Osteocyte (in vitro differentiated cells): Measurements from ENCODE around the gene ZNF778. TPM values are rescaled to one million over a fixed set of nuclear protein-coding genes. Genes with fewer than 3 reads are reported as not detected.

Experiments used
- DNase-seq: peaks from one replicate; pipeline ENCODE4 v3.0.0; 2021; ENCODE audit warnings: mixed read lengths; ENCODE audit not compliant: unreplicated experiment; ENCODE audit errors: extremely low spot score
- H3K27ac Mint-ChIP-seq: one replicate; pipeline ENCODE4 v1.8.0; 2021; ENCODE audit warnings: mild to moderate bottlenecking, mixed read lengths; ENCODE audit not compliant: unreplicated experiment
- H3K27me3 Mint-ChIP-seq: one replicate; pipeline ENCODE4 v1.8.0; 2021; ENCODE audit warnings: mixed read lengths; ENCODE audit not compliant: unreplicated experiment
- H3K36me3 Mint-ChIP-seq: one replicate; pipeline ENCODE4 v1.8.0; 2021; ENCODE audit warnings: mixed read lengths; ENCODE audit not compliant: unreplicated experiment
- H3K4me1 Mint-ChIP-seq: one replicate; pipeline ENCODE4 v1.8.0; 2021; ENCODE audit warnings: mixed read lengths; ENCODE audit not compliant: unreplicated experiment
- H3K4me3 Mint-ChIP-seq: one replicate; pipeline ENCODE4 v1.8.0; 2021; ENCODE audit warnings: mild to moderate bottlenecking, moderate library complexity, mixed read lengths; ENCODE audit not compliant: unreplicated experiment
- H3K9me3 Mint-ChIP-seq: one replicate; pipeline ENCODE4 v1.8.0; 2021; ENCODE audit warnings: mixed read lengths; ENCODE audit not compliant: unreplicated experiment
- total RNA-seq: library from RNA; stranded (reverse); gene quantifications from 2 replicates; pipeline ENCODE4 v1.2.1, GENCODE V29; 2021
- TF ChIP-seq, protein P1 (sequence below): fragments of 200-600 bp; sonication (generic); IDR thresholded peaks from 2 replicates; pipeline ENCODE4 v1.5.0; 2021; ENCODE audit warnings: antibody characterized with exemption, mild to moderate bottlenecking, moderate library complexity

The ZNF778 gene
- total RNA-seq, 1 donor from 2014 or later = 10.5 TPM

DNA sequence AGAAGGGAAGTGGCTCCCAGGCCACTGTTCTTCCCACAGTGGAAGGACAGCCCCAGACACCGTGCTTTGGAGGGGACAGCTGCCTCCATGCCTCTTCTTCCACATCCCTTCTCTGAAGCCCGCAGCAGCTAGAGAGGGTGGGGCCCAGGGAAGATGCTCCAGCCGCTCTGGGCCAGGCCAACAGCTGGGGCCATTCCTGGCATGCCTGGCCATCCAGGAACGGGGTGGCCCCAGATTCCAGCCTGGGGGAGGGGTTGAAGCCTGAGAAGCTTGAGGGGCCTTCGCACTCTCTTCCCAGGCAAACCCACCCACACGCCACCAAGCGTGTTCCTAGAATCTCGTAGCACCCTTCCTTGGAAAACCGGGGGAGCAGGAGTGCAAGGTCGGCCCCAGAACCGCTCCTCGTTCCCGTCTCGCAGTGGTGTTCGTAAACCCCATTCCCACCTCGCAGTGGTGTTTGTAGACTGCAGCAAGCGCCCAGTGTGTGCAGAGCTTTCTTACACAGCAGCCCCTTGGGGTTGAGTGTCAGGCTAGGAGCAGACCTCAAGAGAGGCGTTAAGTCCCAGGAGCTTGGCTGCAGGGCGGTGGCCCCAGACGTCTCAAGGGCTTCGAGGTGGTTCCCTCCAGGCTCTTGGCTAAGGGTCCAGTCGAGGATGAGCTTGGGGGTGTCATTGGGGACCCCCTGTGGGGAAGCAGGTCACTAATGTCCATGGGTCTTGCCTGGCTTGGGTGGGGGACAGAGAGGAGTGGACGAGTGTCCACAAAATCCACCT, 43.3 kb upstream of the ZNF778 start:
- H3K27me3 Mint-ChIP-seq = peaks cover 3% of the 10 kb centered on the region

DNA sequence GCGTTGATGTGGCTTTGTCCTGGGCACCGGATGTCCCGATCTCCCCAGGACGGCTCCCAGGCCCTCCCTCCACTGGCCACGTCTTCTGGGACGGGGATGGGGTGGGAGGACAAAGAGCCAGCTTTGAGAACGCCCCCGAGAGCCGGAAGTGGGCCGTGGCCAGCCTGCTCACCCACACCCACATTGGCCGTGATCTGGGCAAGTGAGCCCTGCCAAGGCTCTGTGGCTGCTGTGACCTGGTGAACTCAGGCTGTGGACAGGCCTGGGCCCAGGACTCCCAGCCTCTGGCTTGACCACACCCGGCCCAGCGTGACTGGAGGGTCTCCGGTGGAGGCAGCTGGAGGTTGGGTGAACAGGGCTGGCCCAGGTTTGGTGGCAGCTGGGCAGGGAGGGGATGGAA, 42.6 kb upstream of the ZNF778 start:
- no peaks in the 10 kb centered on the region for H3K36me3 Mint-ChIP-seq
- H3K9me3 Mint-ChIP-seq = no peaks in the 10 kb centered on the region
- peaks cover 23% of the 10 kb centered on the region for H3K4me1 Mint-ChIP-seq
- TF ChIP-seq, protein P1, sequence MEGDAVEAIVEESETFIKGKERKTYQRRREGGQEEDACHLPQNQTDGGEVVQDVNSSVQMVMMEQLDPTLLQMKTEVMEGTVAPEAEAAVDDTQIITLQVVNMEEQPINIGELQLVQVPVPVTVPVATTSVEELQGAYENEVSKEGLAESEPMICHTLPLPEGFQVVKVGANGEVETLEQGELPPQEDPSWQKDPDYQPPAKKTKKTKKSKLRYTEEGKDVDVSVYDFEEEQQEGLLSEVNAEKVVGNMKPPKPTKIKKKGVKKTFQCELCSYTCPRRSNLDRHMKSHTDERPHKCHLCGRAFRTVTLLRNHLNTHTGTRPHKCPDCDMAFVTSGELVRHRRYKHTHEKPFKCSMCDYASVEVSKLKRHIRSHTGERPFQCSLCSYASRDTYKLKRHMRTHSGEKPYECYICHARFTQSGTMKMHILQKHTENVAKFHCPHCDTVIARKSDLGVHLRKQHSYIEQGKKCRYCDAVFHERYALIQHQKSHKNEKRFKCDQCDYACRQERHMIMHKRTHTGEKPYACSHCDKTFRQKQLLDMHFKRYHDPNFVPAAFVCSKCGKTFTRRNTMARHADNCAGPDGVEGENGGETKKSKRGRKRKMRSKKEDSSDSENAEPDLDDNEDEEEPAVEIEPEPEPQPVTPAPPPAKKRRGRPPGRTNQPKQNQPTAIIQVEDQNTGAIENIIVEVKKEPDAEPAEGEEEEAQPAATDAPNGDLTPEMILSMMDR = no peak
- no peak overlapping the region for H3K4me3 Mint-ChIP-seq
- no peak for DNase-seq
- no peak overlapping the region for H3K27ac Mint-ChIP-seq
- peaks cover 3% of the 10 kb centered on the region for H3K27me3 Mint-ChIP-seq

More for the DNA sequence above, 43.3 kb upstream of the ZNF778 start:
- H3K4me1 Mint-ChIP-seq = peaks cover 23% of the 10 kb centered on the region
- no peaks in the 10 kb centered on the region for H3K36me3 Mint-ChIP-seq
- TF ChIP-seq, protein P1 = no peak
- H3K27ac Mint-ChIP-seq = no peak overlapping the region
- no peak for DNase-seq
- no peak overlapping the region for H3K4me3 Mint-ChIP-seq
- no peaks in the 10 kb centered on the region for H3K9me3 Mint-ChIP-seq

DNA sequence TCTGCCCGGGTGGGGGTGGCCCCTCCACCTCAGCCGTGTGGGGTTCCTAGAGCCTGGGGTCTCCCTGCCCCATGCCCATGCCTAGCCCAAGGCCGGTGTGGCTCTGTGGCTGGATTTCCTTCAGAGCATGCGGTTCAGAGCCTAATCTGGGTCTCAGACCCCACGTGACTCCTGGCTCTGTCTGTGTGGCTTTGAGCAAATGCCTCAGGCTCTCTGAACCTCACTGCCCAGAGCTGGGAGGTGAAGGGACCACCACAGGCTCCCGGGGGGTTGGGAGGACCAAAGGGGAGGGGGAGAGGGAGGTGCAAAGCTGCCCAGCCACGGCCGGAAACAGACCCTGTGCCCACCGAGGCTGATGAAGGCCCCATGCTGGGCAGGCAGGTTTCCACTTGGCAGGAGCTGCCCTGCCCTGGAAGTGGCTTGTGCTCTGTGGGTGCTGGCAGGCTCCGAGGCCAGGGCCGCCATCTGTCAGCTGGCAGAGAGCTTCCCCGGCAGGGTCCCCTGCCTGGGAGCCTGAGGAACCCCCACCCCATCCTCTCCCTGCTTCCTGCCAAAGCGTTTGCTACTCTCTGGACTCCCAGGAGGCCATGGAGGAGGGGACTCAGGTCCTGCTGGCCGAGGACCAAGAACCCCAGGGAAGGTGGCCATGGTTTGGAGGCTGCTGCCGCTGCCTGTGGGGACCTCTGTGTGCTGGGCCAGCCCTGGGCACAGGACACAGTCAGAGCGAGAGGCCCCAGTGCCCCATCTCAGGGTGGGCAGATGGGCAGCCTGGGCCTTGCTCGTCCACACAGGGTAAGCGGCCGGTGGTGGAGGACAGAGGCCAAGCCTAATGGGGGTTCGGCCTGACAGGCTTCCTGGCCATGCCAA, 42.0 kb upstream of the ZNF778 start:
- Mint-ChIP-seq H3K36me3 (no peaks in the 10 kb centered on the region), H3K9me3 (no peaks in the 10 kb centered on the region), H3K4me3 (no peak overlapping the region), H3K4me1 (peaks cover 23% of the 10 kb centered on the region), H3K27ac (no peak overlapping the region), H3K27me3 (peaks cover 3% of the 10 kb centered on the region)
- no peak for DNase-seq
- TF ChIP-seq, protein P1 = no peak

DNA sequence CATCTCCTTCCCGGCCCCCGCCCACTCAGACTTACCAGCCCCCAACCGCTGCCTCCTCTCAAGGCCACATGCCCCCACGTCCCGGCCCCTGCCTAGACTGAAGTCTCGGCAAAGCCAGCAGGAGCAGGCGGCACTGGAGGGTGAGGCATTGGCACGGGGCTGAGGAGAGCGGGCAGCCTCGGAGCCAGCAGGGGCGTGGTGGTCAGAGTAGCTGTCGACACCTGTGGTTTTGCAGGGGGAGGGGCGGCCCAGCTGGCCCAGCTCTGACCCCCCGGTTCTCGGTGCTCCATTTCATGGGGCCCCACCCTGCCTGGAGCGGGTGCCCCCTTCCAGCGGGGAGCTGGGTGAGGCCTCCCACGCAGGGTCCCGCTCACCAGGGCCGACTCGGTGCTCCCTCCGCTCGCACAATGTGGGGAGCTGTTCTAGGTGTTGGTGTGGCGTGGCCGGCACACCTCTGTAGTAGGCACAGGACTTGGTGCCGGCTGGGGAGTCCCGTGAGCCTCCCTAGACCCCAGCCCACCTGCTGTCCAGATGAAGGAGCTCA, 41.3 kb upstream of the ZNF778 start:
- TF ChIP-seq, protein P1 = no peak
- DNase-seq = no peak
- Mint-ChIP-seq H3K27me3 (no peaks in the 10 kb centered on the region), H3K4me3 (no peak overlapping the region), H3K27ac (no peak overlapping the region), H3K36me3 (no peaks in the 10 kb centered on the region), H3K4me1 (peaks cover 18% of the 10 kb centered on the region), H3K9me3 (no peaks in the 10 kb centered on the region)

DNA sequence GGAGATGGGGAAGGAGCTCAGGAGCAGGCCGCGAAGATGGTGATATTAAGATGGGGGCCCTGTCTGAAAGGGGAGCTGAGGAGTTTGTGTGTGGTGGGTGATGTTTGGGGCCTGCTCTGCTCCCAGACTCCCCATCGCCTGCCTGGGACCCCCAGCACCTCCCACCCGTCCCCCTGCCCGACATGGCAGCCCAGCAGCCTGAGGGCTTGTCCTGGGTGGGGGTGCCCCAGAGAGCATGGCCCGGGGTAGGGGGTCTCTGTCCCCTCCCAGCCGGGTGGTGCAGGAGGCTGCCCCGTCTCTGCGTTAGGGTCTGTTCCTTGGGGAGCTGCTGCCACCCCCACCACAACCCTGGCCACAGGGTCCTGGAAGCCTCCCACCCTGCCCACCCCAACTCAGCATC, 40.8 kb upstream of the ZNF778 start:
- H3K4me3 Mint-ChIP-seq = no peak overlapping the region
- H3K9me3 Mint-ChIP-seq = no peaks in the 10 kb centered on the region
- DNase-seq = no peak
- peaks cover 18% of the 10 kb centered on the region for H3K4me1 Mint-ChIP-seq
- H3K36me3 Mint-ChIP-seq = no peaks in the 10 kb centered on the region
- H3K27ac Mint-ChIP-seq = no peak overlapping the region
- no peaks in the 10 kb centered on the region for H3K27me3 Mint-ChIP-seq
- TF ChIP-seq, protein P1 = no peak
